Measurements from ENCODE around the gene MCF2L2. TPM values are rescaled to one million over a fixed set of nuclear protein-coding genes. Genes with fewer than 3 reads are reported as not detected.
A peak's percentile ranks its signal among the peaks of the same experiment; 100 is the strongest.

MCF2L2 gene
- total RNA-seq, 1 donor: 0.09 TPM

DNA sequence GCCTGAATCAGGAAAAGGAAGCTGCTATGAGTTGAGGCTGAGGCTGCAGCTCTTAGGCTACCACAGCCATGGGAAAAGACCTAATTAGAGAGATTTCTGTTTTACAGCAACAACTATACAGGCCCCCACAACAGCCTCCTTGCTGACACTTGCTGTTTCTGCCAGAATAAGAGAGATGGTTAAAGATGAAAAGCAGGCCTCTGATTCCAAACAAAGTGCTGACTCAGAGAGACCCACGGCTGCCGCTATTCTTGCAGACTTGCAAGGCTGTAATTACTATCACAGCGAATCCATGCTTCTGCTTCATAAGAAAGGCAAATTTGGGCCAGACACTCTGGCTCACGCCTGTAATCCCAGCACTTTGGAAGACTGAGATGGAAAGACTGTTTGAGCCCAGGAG lies 41.8 kb downstream of the MCF2L2 start:
- H3K4me3 ChIP-seq (ENCODE audit: low read depth, low read length): no peak overlapping the region
- TF ChIP-seq, protein P1, sequence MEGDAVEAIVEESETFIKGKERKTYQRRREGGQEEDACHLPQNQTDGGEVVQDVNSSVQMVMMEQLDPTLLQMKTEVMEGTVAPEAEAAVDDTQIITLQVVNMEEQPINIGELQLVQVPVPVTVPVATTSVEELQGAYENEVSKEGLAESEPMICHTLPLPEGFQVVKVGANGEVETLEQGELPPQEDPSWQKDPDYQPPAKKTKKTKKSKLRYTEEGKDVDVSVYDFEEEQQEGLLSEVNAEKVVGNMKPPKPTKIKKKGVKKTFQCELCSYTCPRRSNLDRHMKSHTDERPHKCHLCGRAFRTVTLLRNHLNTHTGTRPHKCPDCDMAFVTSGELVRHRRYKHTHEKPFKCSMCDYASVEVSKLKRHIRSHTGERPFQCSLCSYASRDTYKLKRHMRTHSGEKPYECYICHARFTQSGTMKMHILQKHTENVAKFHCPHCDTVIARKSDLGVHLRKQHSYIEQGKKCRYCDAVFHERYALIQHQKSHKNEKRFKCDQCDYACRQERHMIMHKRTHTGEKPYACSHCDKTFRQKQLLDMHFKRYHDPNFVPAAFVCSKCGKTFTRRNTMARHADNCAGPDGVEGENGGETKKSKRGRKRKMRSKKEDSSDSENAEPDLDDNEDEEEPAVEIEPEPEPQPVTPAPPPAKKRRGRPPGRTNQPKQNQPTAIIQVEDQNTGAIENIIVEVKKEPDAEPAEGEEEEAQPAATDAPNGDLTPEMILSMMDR (IDR thresholded peaks at IDR 0.05; ENCODE audit: insufficient read depth, low read length): no peak
- no peak for DNase-seq (ENCODE audit: low read depth)

- peak; percentile 85 for DNase-seq (ENCODE audit: low read depth)
- no peak overlapping the region for H3K4me3 ChIP-seq (ENCODE audit: low read depth, low read length)
- TF ChIP-seq, protein P1 (IDR thresholded peaks at IDR 0.05; ENCODE audit: insufficient read depth, low read length): peak; percentile 68
Observed at GRCh38 chr3:183385698-183386613, 42.5 kb downstream of the MCF2L2 start.

- DNase-seq (ENCODE audit: low read depth): no peak
- TF ChIP-seq, protein P1 (IDR thresholded peaks at IDR 0.05; ENCODE audit: insufficient read depth, low read length): no peak
Observed at GRCh38 chr3:183381673-183382072, 46.7 kb downstream of the MCF2L2 start.

GRCh38 chr3:183381179-183381578 lies 47.2 kb downstream of the MCF2L2 start:
- TF ChIP-seq, protein P1 (IDR thresholded peaks at IDR 0.05; ENCODE audit: insufficient read depth, low read length): no peak
- no peak overlapping the region for H3K4me3 ChIP-seq (ENCODE audit: low read depth, low read length)
- DNase-seq (ENCODE audit: low read depth): peak; percentile 59

More at GRCh38 chr3:183381673-183382072, 46.7 kb downstream of the MCF2L2 start:
- H3K4me3 ChIP-seq (ENCODE audit: low read depth, low read length): no peak overlapping the region

GRCh38 chr3:183378951-183379350 lies 49.5 kb downstream of the MCF2L2 start:
- no peak overlapping the region for H3K4me3 ChIP-seq (ENCODE audit: low read depth, low read length)
- DNase-seq (ENCODE audit: low read depth): no peak
- TF ChIP-seq, protein P1 (IDR thresholded peaks at IDR 0.05; ENCODE audit: insufficient read depth, low read length): no peak

GRCh38 chr3:183378545-183378944 lies 49.9 kb downstream of the MCF2L2 start:
- DNase-seq (ENCODE audit: low read depth): no peak
- TF ChIP-seq, protein P1 (IDR thresholded peaks at IDR 0.05; ENCODE audit: insufficient read depth, low read length): no peak
- no peak overlapping the region for H3K4me3 ChIP-seq (ENCODE audit: low read depth, low read length)

Measured in fibroblast of the aortic adventitia (primary cell).